Brain microvascular endothelial cell (primary cell): ENCODE measurements around the gene TUBGCP3.

Experiments
- DNase-seq: peaks from one replicate; pipeline ENCODE4 v3.0.0-alpha.2; 2020
- H3K27ac ChIP-seq: fragments of 250-450 bp; sonication (Bioruptor Pico); 2 replicates; pipeline ENCODE4 v1.5.1; 2020; ENCODE audit warnings: mild to moderate bottlenecking, moderate library complexity
- H3K27me3 ChIP-seq: fragments of 250-450 bp; sonication (Bioruptor Pico); replicated peaks from 2 replicates; pipeline ENCODE4 v1.5.1; 2020; ENCODE audit warnings: mild to moderate bottlenecking
- H3K36me3 ChIP-seq: fragments of 250-450 bp; sonication (Bioruptor Pico); replicated peaks from 2 replicates; pipeline ENCODE4 v1.5.1; 2020; ENCODE audit warnings: mild to moderate bottlenecking
- H3K4me3 ChIP-seq: 2 replicates; pipeline ENCODE4 v1.5.1; 2011; ENCODE audit warnings: low read depth, mild to moderate bottlenecking, control low read depth, low read length, moderate library complexity
- CTCF ChIP-seq: IDR thresholded peaks from 2 replicates; pipeline ENCODE4 v1.5.1; 2011; ENCODE audit warnings: low read depth, mild to moderate bottlenecking, moderate library complexity, low read length, control low read depth, inconsistent platforms; ENCODE audit errors: missing control alignments
- in situ Hi-C: cut with HindIII; loops from 2 replicates; pipeline ENCODE4 v1.10.0; 2017; ENCODE audit warnings: low sequenced_read_pairs, low pct_ligation_motif_present

The TUBGCP3 gene

GRCh38 chr13:112477070-112477619 is 110.8 kb downstream of the TUBGCP3 start:
- DNase-seq, result no peak
- TF ChIP-seq CTCF, result no peak
- in situ Hi-C loops, result no loop called here
- Histone ChIP-seq H3K27me3 (no peaks in the 10 kb centered on the region), H3K36me3 (no peaks in the 10 kb centered on the region), H3K4me3 (no peak overlapping the region), H3K27ac (no peak overlapping the region)

GRCh38 chr13:112475889-112476288 is 112.1 kb downstream of the TUBGCP3 start:
- Histone ChIP-seq H3K36me3 (no peaks in the 10 kb centered on the region), H3K27me3 (no peaks in the 10 kb centered on the region), H3K4me3 (no peak overlapping the region), H3K27ac (no peak overlapping the region)
- DNase-seq, result no peak
- in situ Hi-C loops, result no loop called here
- no peak for TF ChIP-seq CTCF

GRCh38 chr13:112474869-112475268 is 113.1 kb downstream of the TUBGCP3 start:
- Histone ChIP-seq H3K4me3 (no peak overlapping the region), H3K27ac (no peak overlapping the region), H3K36me3 (no peaks in the 10 kb centered on the region), H3K27me3 (no peaks in the 10 kb centered on the region)
- TF ChIP-seq CTCF, result no peak
- in situ Hi-C loops, result no loop called here
- no peak for DNase-seq

- in situ Hi-C loops, result no loop called here
- Histone ChIP-seq H3K27ac (no peak overlapping the region), H3K4me3 (no peak overlapping the region), H3K36me3 (no peaks in the 10 kb centered on the region), H3K27me3 (no peaks in the 10 kb centered on the region)
- DNase-seq, result no peak
- no peak for TF ChIP-seq CTCF
Measured at GRCh38 chr13:112473818-112474217, 114.1 kb downstream of the TUBGCP3 start.

GRCh38 chr13:112469071-112469745 is 118.7 kb downstream of the TUBGCP3 start:
- Histone ChIP-seq H3K27me3 (no peaks in the 10 kb centered on the region), H3K36me3 (no peaks in the 10 kb centered on the region), H3K27ac (no peak overlapping the region), H3K4me3 (no peak overlapping the region)
- in situ Hi-C loops, result no loop called here
- no peak for TF ChIP-seq CTCF
- DNase-seq, result no peak

- H3K36me3 ChIP-seq, result no peaks in the 10 kb centered on the region
- DNase-seq, result no peak
- H3K27me3 ChIP-seq, result no peaks in the 10 kb centered on the region
- H3K27ac ChIP-seq, result no peak overlapping the region
- in situ Hi-C loops, result no loop called here
- no peak for TF ChIP-seq CTCF
- H3K4me3 ChIP-seq, result no peak overlapping the region
Measured at GRCh38 chr13:112468069-112468468, 119.9 kb downstream of the TUBGCP3 start.
